ENCODE measurements around the gene NOM1.
"Not testable (repeated sequence)": the region's sequence is repeated elsewhere in the genome, so short reads cannot be mapped to it uniquely, and the experiment has no call there.

Gene NOM1

DNA sequence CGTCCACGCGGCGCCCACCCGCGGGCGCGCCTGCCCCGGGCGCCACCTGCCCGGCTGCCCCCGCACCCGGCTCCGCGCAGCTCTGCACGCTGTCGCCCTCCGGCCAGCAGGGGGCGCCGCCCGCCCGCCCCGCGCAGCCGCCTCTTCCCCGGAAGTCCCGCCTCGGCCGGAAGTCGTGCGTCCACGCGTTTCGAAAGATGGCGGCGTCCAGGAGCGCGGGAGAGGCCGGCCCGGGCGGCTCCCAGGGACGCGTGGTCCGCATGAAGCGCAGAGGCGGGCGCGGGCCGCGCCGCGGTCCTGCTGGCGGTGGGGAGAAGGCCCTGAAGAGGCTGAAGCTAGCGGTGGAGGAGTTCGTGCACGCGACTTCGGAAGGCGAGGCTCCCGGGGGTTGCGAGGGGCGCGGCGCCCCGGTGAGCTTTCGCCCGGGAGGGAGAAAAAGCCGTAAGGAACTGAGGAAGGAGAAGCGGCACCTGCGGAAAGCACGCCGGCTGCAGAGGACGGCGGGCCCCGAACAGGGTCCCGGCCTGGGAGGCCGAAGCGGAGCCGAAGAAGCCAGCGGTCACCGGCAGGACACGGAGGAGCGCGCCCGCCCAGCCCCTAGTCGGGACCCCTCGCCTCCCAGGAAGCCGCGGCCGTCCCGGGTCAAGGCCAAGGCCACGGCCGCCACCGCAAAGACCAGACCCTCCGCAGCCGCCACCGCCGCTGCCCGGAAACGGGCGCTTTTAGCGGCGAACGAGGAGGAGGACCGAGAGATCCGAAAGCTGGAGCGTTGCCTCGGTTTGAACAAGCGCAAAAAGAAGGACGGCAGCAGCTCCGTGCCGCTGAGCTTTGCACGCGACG, at the start of gene NOM1:
Gene NOM1 (plus strand): TSS at position 172 of the 840 bp plus-strand sequence. CDS start 26 bp downstream, at position 198.
- DNase-seq = peak; percentile 6 to 17

- not testable (repeated sequence) for DNase-seq
Measured at GRCh38 chr7:156900093-156900492, 49.4 kb upstream of the NOM1 start.

DNA sequence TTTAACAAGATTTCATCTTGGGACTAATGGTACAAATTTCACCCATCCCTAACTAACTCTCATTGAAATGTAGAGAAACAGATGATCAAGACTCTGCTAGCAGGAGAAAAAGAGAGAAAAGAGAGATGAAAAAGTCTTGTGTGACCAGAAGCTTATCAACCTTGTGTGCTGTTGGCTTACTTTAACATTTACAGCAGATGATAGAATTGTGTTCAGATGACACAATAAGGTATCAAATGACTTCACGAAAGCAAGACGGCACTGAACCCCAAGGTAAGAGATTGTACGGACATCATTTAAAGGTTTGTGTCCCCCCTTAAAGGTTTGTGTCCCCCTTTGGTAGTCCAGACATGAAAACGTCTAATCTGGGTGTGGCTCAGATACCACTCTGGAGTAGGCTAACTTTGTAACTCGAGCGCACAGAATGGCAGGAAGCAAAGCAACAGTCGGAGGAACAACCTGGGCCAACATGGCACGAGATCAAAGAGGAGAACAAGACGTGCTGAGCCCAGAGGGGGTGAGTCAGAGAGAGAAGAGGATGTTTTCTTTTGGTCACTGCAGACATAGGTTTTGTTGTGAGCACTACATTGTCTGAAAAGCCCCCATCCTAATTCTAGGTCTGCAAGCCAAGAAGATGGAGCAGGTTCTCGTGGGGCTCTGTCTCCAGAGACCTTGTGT, 46.1 kb upstream of the NOM1 start:
- no peak for DNase-seq

DNA sequence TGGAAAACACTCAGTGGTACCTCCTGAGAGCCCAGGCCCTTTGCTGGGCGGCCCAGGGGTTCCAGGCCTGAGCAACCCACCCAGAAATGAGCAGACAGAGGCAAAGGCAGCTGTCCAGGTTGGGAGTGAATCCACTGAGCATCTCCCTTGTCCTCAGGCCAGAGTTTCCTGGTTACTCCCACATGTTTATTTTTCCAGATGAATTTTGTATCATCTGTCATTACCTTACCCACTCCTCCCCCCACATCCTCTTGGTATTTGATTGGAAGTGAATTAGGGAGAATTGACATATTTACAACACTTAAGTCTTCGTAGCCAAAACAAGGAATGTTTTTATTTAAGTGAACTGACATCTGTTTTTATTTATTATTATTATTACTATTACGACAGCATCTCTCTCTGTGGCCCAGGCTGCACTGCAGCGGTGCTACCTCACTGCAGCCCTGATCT, 43.3 kb upstream of the NOM1 start:
- DNase-seq = no peak

DNA sequence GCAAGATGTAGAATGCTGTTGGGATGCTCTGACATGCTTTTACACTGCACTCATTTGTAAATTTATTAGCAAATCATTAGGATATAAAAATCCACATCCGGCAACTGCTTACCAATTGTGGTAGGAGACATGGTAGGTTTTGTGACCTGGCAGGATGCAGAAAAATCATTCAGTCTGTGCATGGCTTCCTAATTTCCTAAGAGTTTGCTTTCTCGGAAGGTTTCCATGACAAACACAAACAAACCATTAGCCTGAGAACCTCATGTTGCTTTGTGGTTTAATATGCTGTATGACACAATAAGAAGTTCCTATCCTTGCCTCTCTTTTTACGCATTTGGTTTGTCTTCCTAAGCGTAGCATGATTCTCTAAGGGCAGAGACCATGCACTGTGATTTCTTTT, 41.9 kb upstream of the NOM1 start:
- DNase-seq = no peak

DNA sequence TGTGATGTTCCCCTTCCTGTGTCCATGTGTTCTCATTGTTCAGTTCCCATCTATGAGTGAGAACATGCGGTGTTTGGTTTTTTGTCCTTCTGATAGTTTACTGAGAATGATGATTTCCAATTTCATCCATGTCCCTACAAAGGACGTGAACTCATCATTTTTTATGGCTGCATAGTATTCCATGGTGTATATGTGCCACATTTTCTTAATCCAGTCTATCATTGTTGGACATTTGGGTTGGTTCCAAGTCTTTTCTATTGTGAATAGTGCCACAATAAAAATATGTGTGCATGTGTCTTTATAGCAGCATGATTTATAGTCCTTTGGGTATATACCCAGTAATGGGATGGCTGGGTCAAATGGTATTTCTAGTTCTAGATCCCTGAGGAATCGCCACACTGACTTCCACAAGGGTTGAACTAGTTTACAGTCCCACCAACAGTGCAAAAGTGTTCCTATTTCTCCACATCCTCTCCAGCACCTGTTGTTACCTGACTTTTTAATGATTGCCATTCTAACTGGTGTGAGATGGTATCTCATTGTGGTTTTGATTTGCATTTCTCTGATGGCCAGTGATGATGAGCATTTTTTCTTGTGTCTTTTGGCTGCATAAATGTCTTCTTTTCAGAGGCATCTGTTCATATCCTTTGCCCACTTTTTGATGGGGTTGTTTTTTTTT, 39.8 kb upstream of the NOM1 start:
- not testable (repeated sequence) for DNase-seq

DNA sequence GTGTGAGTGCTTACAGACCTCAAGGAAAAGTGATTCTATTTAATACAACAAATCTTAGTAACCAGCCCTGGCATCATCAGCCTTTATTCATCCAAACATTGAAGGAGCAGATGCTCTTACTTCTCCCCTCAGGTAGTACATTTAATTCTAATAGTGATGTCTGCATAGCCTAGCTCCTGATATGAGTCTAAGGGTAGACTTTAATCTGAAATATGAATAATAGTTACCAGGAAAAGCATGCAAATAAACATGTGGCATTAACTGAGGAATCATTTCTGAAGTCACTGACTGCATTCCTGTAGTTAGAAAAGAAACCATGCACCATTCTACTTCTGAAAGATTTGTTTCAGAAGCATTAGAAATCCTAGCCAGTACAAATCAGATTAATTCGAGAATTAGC, 30.9 kb upstream of the NOM1 start:
- DNase-seq = no peak

- DNase-seq = no peak
Measured at GRCh38 chr7:156919132-156919713, 30.3 kb upstream of the NOM1 start.

- no peak for DNase-seq
Measured at GRCh38 chr7:156920076-156920475, 29.4 kb upstream of the NOM1 start.

GRCh38 chr7:156920487-156921373, 28.8 kb upstream of the NOM1 start:
- DNase-seq = not testable (repeated sequence)

DNA sequence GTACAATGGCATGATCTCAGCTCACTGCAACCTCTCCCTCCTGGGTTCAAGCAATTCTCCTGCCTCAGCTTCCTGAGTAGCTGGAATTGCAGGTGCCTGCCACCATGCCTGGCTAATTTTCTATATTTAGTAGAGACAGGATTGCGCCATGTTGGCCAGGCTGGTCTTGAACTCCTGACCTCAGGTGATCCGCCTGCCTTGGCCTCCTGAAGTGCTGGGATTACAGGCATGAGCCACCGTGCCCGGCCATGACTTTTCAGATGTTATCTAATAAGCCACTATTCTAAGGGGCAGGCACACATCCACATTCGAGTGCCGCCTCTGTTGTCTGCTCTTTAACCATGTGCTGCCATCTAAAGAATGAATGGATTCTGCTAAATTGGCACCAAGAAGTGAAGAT, 27.2 kb upstream of the NOM1 start:
- DNase-seq = not testable (repeated sequence)

GRCh38 chr7:156925821-156926220, 23.7 kb upstream of the NOM1 start:
- DNase-seq = not testable (repeated sequence)

GRCh38 chr7:156927571-156928405, 21.7 kb upstream of the NOM1 start:
- DNase-seq = no peak

- no peak for DNase-seq
Measured at GRCh38 chr7:156928406-156928747, 21.1 kb upstream of the NOM1 start.

GRCh38 chr7:156929789-156930539, 19.5 kb upstream of the NOM1 start:
- DNase-seq = no peak

DNA sequence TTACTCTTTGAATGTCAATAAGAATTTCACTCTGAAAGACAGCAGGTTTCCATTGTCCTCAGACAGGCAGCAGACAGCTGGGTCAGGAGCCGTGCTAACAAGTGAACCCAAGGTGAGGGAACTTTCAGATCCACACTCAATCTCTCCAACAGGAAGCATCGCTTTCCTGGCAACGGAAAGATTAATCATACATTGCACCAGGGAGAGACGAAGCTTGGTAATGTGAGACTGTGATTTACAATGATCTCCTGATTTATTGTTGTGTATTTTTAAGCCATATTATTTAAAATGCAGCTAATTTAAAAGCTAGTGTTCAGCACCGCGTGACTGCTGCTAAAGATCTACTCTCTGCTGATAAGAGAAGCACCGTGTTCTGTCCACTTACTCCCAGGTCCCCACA, 17.5 kb upstream of the NOM1 start:
- no peak for DNase-seq

DNA sequence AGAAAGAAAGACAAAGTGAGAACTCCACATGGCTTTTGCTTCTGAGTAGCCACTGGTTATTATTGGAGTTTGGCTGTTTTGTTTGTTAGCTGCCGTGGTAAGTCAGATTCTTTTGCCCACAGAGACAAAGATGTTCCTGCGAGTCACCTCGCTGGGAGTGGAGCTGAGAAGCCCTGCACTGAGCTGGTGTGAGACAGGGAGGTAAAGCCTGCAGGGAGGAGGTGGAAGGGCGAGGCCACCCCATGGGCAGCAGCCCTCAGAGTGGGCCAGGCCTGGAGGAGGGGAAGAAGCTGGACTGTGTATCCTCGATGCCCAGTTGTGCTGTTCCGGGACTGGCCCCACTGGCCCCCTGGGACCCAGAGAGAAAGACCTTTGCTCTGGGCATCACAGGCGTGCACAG, 14.3 kb upstream of the NOM1 start:
- no peak for DNase-seq

- not testable (repeated sequence) for DNase-seq
Measured at GRCh38 chr7:156936766-156937165, 12.7 kb upstream of the NOM1 start.

GRCh38 chr7:156940421-156941122, 8.9 kb upstream of the NOM1 start:
- DNase-seq = no peak
